Fibroblast of villous mesenchyme (primary cell): ENCODE measurements around the gene TTBK1. TPM values are rescaled to one million over a fixed set of nuclear protein-coding genes. Genes with fewer than 3 reads are reported as not detected.

Source experiments
- DNase-seq: peaks from one replicate; pipeline ENCODE4 v3.0.0-alpha.2; 2010; ENCODE audit warnings: low read depth
- H3K4me3 ChIP-seq: 2 replicates; pipeline ENCODE4 v1.5.1; 2011; ENCODE audit warnings: low read depth, mild to moderate bottlenecking, low read length
- CTCF ChIP-seq: IDR thresholded peaks from 2 replicates; pipeline ENCODE4 v1.5.1; 2012; ENCODE audit warnings: low read depth, mild to moderate bottlenecking, low read length; ENCODE audit not compliant: insufficient read depth
- total RNA-seq: library from RNA; depleted of rRNA; stranded (reverse); fragments of >200 nt; gene quantifications from 2 replicates; pipeline ENCODE4 v1.2.3, GENCODE V29; 2012

Gene TTBK1
- total RNA-seq, 1 donor: not detected

- peak overlapping the region; percentile 52 for H3K4me3 ChIP-seq
- TF ChIP-seq CTCF: no peak
- DNase-seq: peak; percentile 5
Measured at GRCh38 chr6:43246301-43247113, 3.2 kb downstream of the TTBK1 start.

- peak overlapping the region; percentile 52 for H3K4me3 ChIP-seq
- TF ChIP-seq CTCF: no peak
- peak; percentile 10 for DNase-seq
Measured at GRCh38 chr6:43247114-43247999, 4.1 kb downstream of the TTBK1 start.

GRCh38 chr6:43248101-43248500 is 4.8 kb downstream of the TTBK1 start:
- DNase-seq: no peak

GRCh38 chr6:43248791-43249190 is 5.5 kb downstream of the TTBK1 start:
- no peak overlapping the region for H3K4me3 ChIP-seq
- no peak for DNase-seq
- TF ChIP-seq CTCF: no peak

More at GRCh38 chr6:43248101-43248500, 4.8 kb downstream of the TTBK1 start:
- H3K4me3 ChIP-seq: no peak overlapping the region
- no peak for TF ChIP-seq CTCF

- H3K4me3 ChIP-seq: no peak overlapping the region
- no peak for DNase-seq
- TF ChIP-seq CTCF: no peak
Measured at GRCh38 chr6:43250992-43251373, 7.7 kb downstream of the TTBK1 start.

- no peak overlapping the region for H3K4me3 ChIP-seq
- DNase-seq: no peak
- no peak for TF ChIP-seq CTCF
Measured at GRCh38 chr6:43253401-43253800, 10.1 kb downstream of the TTBK1 start.
